Neural cell (in vitro differentiated cells): ENCODE data around the gene ERGIC3. TPM values are rescaled to one million over a fixed set of nuclear protein-coding genes. Genes with fewer than 3 reads are reported as not detected.

Experiments
- H2AFZ ChIP-seq: fragments of 200-600, 300-800 bp; sonication (generic), shearing (Covaris generic); 2 replicates; pipeline ENCODE4 v1.6.0; 2014; ENCODE audit warnings: low read depth, mild to moderate bottlenecking, antibody characterized with exemption, low read length, moderate library complexity
- H3F3A ChIP-seq: fragments of 200-600 bp; shearing (Covaris generic); 2 replicates; pipeline ENCODE4 v1.6.1; 2016; ENCODE audit warnings: mild to moderate bottlenecking, moderate library complexity, mixed read lengths, antibody characterized with exemption, low read length; ENCODE audit not compliant: insufficient read depth, poor library complexity, severe bottlenecking
- H3K27ac ChIP-seq: fragments of 200-600, 300-800 bp; sonication (generic), shearing (Covaris generic); 2 replicates; pipeline ENCODE4 v1.5.1; 2014; ENCODE audit warnings: mild to moderate bottlenecking, low read length, moderate library complexity
- H3K27me3 ChIP-seq: fragments of 300-800, 200-600 bp; sonication (generic), shearing (Covaris generic); 2 replicates; pipeline ENCODE4 v1.6.0; 2014; ENCODE audit warnings: mild to moderate bottlenecking, low read depth, low read length, moderate library complexity; ENCODE audit not compliant: insufficient read depth
- H3K36me3 ChIP-seq: fragments of 300-800, 200-600 bp; sonication (generic), shearing (Covaris generic); 2 replicates; pipeline ENCODE4 v1.5.1; 2014; ENCODE audit warnings: mild to moderate bottlenecking, antibody characterized with exemption, low read length, moderate library complexity; ENCODE audit not compliant: insufficient read depth
- H3K4me2 ChIP-seq: fragments of 300-800, 200-600 bp; sonication (generic), shearing (Covaris generic); 2 replicates; pipeline ENCODE4 v1.6.0; 2014; ENCODE audit warnings: mild to moderate bottlenecking, low read length
- H3K4me3 ChIP-seq: fragments of 300-800, 200-600 bp; sonication (generic), shearing (Covaris generic); 2 replicates; pipeline ENCODE4 v1.5.1; 2014; ENCODE audit warnings: mild to moderate bottlenecking, low read length, moderate library complexity
- H3K79me2 ChIP-seq: fragments of 200-600 bp; shearing (Covaris generic); replicated peaks from 2 replicates; pipeline ENCODE4 v1.6.0; 2014; ENCODE audit warnings: mild to moderate bottlenecking, low read length, moderate library complexity; ENCODE audit not compliant: insufficient read depth
- H3K9ac ChIP-seq: fragments of 300-800, 200-600 bp; sonication (generic), shearing (Covaris generic); 2 replicates; pipeline ENCODE4 v1.6.1; 2016; ENCODE audit warnings: mild to moderate bottlenecking, low read length, mixed read lengths
- H3K9me2 ChIP-seq: fragments of 200-600 bp; shearing (Covaris generic); 2 replicates; pipeline ENCODE4 v1.6.1; 2016; ENCODE audit warnings: mild to moderate bottlenecking, low read length, mixed read lengths; ENCODE audit not compliant: insufficient read depth
- H3K9me3 ChIP-seq: fragments of 200-600, 300-800 bp; sonication (generic), shearing (Covaris generic); 2 replicates; pipeline ENCODE4 v1.6.1; 2016; ENCODE audit warnings: mild to moderate bottlenecking, mixed run types, low read length, moderate library complexity, mixed read lengths
- H4K20me1 ChIP-seq: fragments of 200-600 bp; shearing (Covaris generic); 2 replicates; pipeline ENCODE4 v1.6.1; 2016; ENCODE audit warnings: mild to moderate bottlenecking, mixed run types; ENCODE audit not compliant: insufficient read depth
- CTCF ChIP-seq: fragments of 450-650 bp; IDR thresholded peaks from 2 replicates; pipeline ENCODE4 v1.5.1; 2014; ENCODE audit warnings: antibody characterized with exemption, mild to moderate bottlenecking, moderate library complexity; ENCODE audit not compliant: poor library complexity, severe bottlenecking
- EP300 ChIP-seq: fragments of 450-650 bp; conservative IDR thresholded peaks from 2 replicates; pipeline ENCODE4 v1.6.1; 2014; ENCODE audit warnings: antibody characterized with exemption, mild to moderate bottlenecking, moderate library complexity; ENCODE audit not compliant: poor library complexity, severe bottlenecking
- EZH2 ChIP-seq: fragments of 200-600, 300-800 bp; shearing (Covaris generic), sonication (generic); IDR thresholded peaks from 2 replicates; pipeline ENCODE4 v1.6.1; 2014; ENCODE audit warnings: antibody characterized with exemption, low read length, borderline replicate concordance, mild to moderate bottlenecking; ENCODE audit not compliant: insufficient read depth, poor library complexity, severe bottlenecking
- MXI1 ChIP-seq: fragments of 450-650 bp; conservative IDR thresholded peaks from 2 replicates; pipeline ENCODE4 v1.6.1; 2014; ENCODE audit warnings: antibody characterized with exemption, mild to moderate bottlenecking; ENCODE audit not compliant: poor library complexity, severe bottlenecking
- POLR2AphosphoS5 ChIP-seq: IDR thresholded peaks from 2 replicates; pipeline ENCODE4 v1.6.1; 2012
- RAD21 ChIP-seq: fragments of 450-650 bp; conservative IDR thresholded peaks from 2 replicates; pipeline ENCODE4 v1.6.1; 2014; ENCODE audit warnings: antibody characterized with exemption, mild to moderate bottlenecking, moderate library complexity
- REST ChIP-seq: IDR thresholded peaks from 2 replicates; pipeline ENCODE4 v1.6.1; 2012; ENCODE audit warnings: borderline replicate concordance
- SMC3 ChIP-seq: fragments of 450-650 bp; conservative IDR thresholded peaks from 2 replicates; pipeline ENCODE4 v1.6.1; 2014; ENCODE audit warnings: antibody characterized with exemption, mild to moderate bottlenecking, moderate library complexity; ENCODE audit not compliant: poor library complexity
- TAF1 ChIP-seq: IDR thresholded peaks from 2 replicates; pipeline ENCODE4 v1.6.1; 2012; ENCODE audit warnings: low read depth
- polyA plus RNA-seq: library from polyadenylated mRNA; depleted of rRNA; stranded (reverse); fragments of >200 nt; gene quantifications from 2 replicates; pipeline ENCODE4 v1.2.3, GENCODE V29; 2014

The ERGIC3 gene
- polyA plus RNA-seq, 1 donor from 2014 or later = 385 TPM

DNA sequence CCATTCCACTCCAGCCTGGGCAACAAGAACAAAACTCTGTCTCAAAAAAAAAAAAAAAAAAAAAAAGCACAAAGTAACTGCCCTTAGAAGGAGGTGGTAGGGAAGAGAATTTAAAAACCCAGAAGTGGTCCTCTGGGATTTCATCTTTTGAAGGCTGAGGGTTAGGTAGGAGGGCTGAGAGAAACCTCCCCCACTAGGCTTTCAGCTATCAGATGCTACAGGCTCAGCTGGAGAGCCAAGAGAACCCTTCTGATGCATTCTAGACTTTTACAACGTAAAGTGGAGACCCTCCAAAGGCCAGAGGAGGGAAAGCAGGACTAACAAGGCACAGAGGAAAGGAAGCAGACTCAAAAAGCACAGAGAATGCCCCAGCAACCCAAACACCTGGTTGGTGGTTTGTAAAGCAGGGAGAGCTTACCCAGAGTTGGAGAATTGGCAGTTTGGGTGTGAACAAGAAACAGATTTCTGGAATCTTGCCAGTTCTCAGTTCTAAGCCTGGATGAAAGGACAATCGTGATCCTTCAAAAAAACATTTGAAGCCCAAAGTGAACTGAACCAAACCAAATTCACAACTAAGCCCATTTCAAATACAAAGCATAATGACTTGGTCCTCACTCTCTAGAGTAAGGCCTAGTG lies 50.6 kb downstream of the ERGIC3 start:
- Histone ChIP-seq H3K79me2 (no peaks in the 10 kb centered on the region), H4K20me1 (no peaks in the 10 kb centered on the region), H2AFZ (no peak overlapping the region), H3K4me2 (no peak overlapping the region), H3K27me3 (no peaks in the 10 kb centered on the region), H3F3A (no peaks in the 10 kb centered on the region), H3K9me3 (no peaks in the 10 kb centered on the region), H3K9ac (no peak overlapping the region), H3K27ac (no peak overlapping the region), H3K36me3 (no peaks in the 10 kb centered on the region), H3K4me3 (no peak overlapping the region), H3K9me2 (no peaks in the 10 kb centered on the region)
- TF ChIP-seq SMC3 = no peak

GRCh38 chr20:35595456-35595855 lies 53.6 kb downstream of the ERGIC3 start:
- H3K79me2 ChIP-seq = no peaks in the 10 kb centered on the region
- H3K4me2 ChIP-seq = no peak overlapping the region

DNA sequence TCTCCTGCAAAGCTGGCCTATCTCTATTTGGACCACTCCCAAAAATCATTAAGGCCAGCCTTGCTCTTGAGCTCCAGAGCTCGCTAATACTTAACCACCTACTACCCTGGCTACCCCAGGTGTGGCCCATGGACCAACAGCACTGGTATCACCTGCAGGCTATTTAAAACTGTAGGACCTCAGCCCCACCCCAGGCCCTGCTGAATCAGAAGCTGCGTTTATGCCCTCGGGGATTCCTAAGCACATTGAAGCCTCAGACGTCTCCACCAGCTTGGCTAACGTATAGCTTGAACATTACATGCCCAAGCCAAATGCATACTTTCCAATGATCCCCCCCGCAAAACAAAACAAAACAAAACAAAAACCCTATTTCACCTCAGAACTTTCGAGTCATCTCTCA lies 54.0 kb downstream of the ERGIC3 start:
- Histone ChIP-seq H3K36me3 (no peaks in the 10 kb centered on the region), H2AFZ (no peak overlapping the region), H3K79me2 (no peaks in the 10 kb centered on the region), H3K4me3 (no peak overlapping the region), H3K27me3 (peaks cover 10% of the 10 kb centered on the region), H3K9ac (no peak overlapping the region), H3F3A (no peaks in the 10 kb centered on the region), H3K9me3 (no peaks in the 10 kb centered on the region), H3K9me2 (no peaks in the 10 kb centered on the region), H3K4me2 (no peak overlapping the region), H4K20me1 (no peaks in the 10 kb centered on the region), H3K27ac (no peak overlapping the region)
- TF ChIP-seq EP300 (no peak), TAF1 (no peak), MXI1 (no peak), SMC3 (no peak), EZH2 (no peak), POLR2AphosphoS5 (no peak), RAD21 (no peak), REST (no peak), CTCF (no peak)

More at GRCh38 chr20:35595456-35595855, 53.6 kb downstream of the ERGIC3 start:
- H3K9me3 ChIP-seq = no peaks in the 10 kb centered on the region
- no peak overlapping the region for H3K27ac ChIP-seq
- TF ChIP-seq CTCF = no peak
- H3K9ac ChIP-seq = no peak overlapping the region
- no peaks in the 10 kb centered on the region for H3K9me2 ChIP-seq
- H3K27me3 ChIP-seq = peaks cover 6% of the 10 kb centered on the region
- H3K4me3 ChIP-seq = no peak overlapping the region
- H4K20me1 ChIP-seq = no peaks in the 10 kb centered on the region
- no peaks in the 10 kb centered on the region for H3F3A ChIP-seq
- no peaks in the 10 kb centered on the region for H3K36me3 ChIP-seq
- no peak overlapping the region for H2AFZ ChIP-seq
